ENCODE data around the gene MEX3A.

- TF ChIP-seq SP2 (IDR thresholded peaks at IDR 0.05; ENCODE audit: low read length) (no peak), CTCF (IDR thresholded peaks at IDR 0.05; ENCODE audit: control extremely low read depth in 1 of 3, insufficient read depth in 1 of 3, low read depth in 1 of 3, low read length in 3 of 3) (no peak), POLR2A (IDR thresholded peaks at IDR 0.05; ENCODE audit: control extremely low read depth in 1 of 2, low read depth in 2 of 2, low read length in 2 of 2) (no peak), EP300 (IDR thresholded peaks at IDR 0.05; ENCODE audit: borderline replicate concordance in 1 of 2, low read depth in 2 of 2, low read length in 2 of 2) (no peak), POLR2AphosphoS5 (IDR thresholded peaks at IDR 0.05; ENCODE audit: low read depth, low read length) (no peak), KDM5A (IDR thresholded peaks at IDR 0.05; ENCODE audit: low read length) (no peak), CHD2 (IDR thresholded peaks at IDR 0.05; ENCODE audit: low read length) (no peak), YY1 (IDR thresholded peaks at IDR 0.05; ENCODE audit: low read depth, low read length) (no peak), CHD1 (IDR thresholded peaks at IDR 0.05; ENCODE audit: low read depth, low read length) (no peak), RAD21 (IDR thresholded peaks at IDR 0.05 in 1 of 2, conservative IDR thresholded peaks at IDR 0.05 in 1 of 2; ENCODE audit: low read depth in 2 of 2, low read length in 2 of 2) (no peak), GABPA (IDR thresholded peaks at IDR 0.05; ENCODE audit: borderline replicate concordance, insufficient read depth, low read length) (no peak), ATF3 (IDR thresholded peaks at IDR 0.05; ENCODE audit: insufficient read depth, low read depth, low read length) (no peak), CBX8 (IDR thresholded peaks at IDR 0.05; ENCODE audit: borderline replicate concordance, low read depth, low read length) (no peak), HDAC6 (IDR thresholded peaks at IDR 0.05; ENCODE audit: low read depth, low read length) (no peak)
Observed at GRCh38 chr1:156121457-156121856, 39.2 kb upstream of the MEX3A start.

All from H1 (cell line).